Breast epithelium (tissue), 3 donors: ENCODE data around the gene CSNK1A1L.

Experiments used
- POLR2A ChIP-seq: fragments of 450-650 bp; IDR thresholded peaks from one replicate; pipeline ENCODE4 v1.6.1; 2016; ENCODE audit warnings: antibody characterized with exemption, mild to moderate bottlenecking, moderate library complexity
- POLR2AphosphoS5 ChIP-seq, 3 donors: sonication (generic); formaldehyde crosslinking; IDR thresholded peaks; one replicate each; pipeline ENCODE4 v1.6.1; 2017; ENCODE audit warnings: antibody characterized with exemption in 3 of 3
- TF ChIP-seq, protein P1 (sequence below), 3 donors: fragments of 450-650 bp; IDR thresholded peaks; one replicate each; pipeline ENCODE4 v1.5.1; 2016 to 2017; ENCODE audit warnings: antibody characterized with exemption in 3 of 3, mild to moderate bottlenecking in 3 of 3, moderate library complexity in 3 of 3

DNA sequence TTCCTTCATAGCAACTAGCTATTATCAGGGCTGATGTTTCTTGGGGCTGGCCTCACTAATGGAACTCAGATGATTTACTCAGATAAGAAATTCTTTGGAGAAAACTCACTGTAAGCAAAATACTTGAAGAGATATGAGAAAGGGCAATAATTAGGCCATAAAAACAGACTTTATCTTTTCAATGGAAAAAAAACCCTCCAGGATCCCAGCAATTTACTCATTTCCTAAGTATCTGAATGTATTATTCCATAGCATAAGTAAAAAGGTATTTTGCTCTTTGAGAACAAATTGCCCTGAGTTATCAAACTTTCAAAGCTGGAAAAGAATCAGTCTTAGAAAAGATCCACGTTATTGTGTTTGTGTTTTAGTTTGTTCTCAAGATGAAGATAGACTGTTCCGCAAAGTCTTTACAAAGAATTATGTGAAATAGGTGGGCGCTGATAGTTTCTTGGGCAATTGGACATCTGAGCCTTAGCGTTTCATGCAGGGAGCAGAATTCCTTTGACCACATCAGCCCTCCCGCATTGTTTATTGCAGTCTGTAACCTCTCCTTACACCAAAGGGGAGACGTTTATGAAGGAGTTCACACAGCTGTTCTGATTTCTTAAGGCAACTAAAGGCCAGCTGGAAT lies 29.1 kb upstream of the CSNK1A1L start:
- TF ChIP-seq POLR2AphosphoS5 (IDR thresholded peaks at IDR 0.05) (no peak), POLR2A (no peak)
- TF ChIP-seq, protein P1, sequence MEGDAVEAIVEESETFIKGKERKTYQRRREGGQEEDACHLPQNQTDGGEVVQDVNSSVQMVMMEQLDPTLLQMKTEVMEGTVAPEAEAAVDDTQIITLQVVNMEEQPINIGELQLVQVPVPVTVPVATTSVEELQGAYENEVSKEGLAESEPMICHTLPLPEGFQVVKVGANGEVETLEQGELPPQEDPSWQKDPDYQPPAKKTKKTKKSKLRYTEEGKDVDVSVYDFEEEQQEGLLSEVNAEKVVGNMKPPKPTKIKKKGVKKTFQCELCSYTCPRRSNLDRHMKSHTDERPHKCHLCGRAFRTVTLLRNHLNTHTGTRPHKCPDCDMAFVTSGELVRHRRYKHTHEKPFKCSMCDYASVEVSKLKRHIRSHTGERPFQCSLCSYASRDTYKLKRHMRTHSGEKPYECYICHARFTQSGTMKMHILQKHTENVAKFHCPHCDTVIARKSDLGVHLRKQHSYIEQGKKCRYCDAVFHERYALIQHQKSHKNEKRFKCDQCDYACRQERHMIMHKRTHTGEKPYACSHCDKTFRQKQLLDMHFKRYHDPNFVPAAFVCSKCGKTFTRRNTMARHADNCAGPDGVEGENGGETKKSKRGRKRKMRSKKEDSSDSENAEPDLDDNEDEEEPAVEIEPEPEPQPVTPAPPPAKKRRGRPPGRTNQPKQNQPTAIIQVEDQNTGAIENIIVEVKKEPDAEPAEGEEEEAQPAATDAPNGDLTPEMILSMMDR (IDR thresholded peaks at IDR 0.05) = no peak
